ENCODE measurements around the gene SNX32. TPM values are rescaled to one million over a fixed set of nuclear protein-coding genes. Genes with fewer than 3 reads are reported as not detected.
A peak's percentile ranks its signal among the peaks of the same experiment; 100 is the strongest.

SNX32 gene
- total RNA-seq, 2 experiments from 2014 or later = 2.9 to 3.0 TPM

DNA sequence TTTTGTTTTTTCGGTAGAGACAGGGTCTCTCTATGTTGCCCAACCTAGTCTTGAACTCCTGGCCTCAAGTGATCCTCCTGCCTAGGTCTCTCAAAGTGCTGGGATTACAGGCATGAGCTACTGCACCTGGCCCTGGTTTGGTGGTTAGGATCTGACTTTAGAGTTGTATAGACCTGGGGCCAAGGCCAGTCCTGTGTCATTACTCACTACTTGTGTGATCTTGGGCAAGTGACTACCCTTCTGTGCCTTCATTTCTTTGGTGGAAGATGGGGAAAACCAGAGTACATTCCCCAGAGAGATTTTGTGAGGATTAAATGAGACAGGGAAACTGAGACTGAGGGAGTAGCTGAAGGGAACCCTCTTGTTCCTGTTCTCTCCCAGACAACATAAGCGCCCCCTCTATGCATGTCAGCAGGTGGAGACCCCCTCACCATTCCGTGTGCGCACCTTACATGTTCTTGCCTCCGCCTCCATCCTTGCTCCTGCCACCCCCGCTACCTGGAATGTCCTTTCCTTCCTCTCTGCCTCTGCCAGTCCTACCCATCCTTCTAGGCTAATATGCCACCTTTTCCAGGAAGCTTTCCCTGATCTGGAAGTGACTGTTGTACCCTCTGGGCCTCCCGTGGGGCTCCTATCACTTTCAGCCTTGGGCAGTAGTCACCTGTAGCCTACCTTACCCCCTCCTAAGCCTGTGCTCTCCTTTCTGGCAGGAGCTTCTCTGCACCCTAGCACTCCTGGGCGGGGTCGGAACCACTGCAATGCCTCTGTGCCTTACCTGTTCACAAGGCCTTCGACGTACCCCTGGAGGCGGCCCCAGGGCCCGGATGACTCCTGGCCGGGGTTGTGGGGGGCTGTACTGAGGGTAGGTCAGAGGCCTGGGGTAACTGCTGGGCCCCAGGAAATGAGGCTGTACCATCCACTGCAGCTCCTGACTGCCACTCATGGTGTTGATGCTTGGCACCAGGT, 62.6 kb downstream of the SNX32 start:
- Mint-ChIP-seq H3K27me3 (no peaks in the 10 kb centered on the region), H3K4me3 (peak overlapping the region; percentile 25), H3K4me1 (peaks cover 57% of the 10 kb centered on the region), H3K9me3 (ENCODE audit: low read depth) (no peaks in the 10 kb centered on the region), H3K27ac (peak overlapping the region; percentile 58), H3K36me3 (ENCODE audit: low read depth) (peaks cover 45% of the 10 kb centered on the region)
- ChIA-PET POLR2A (interaction anchor here (0.7 to 0.9 kb wide), 2 partner anchors 9 to 900 kb away, joined by 3 to 4 read pairs; no protein-coding TSS in a partner anchor), CTCF (interaction anchor here (0.5 to 7.8 kb wide), 5 partner anchors 9 to 1376 kb away, joined by 3 to 113 read pairs (median 3); partner anchors contain the start of genes CCDC85B and FIBP)
- intact Hi-C loops (cut with DNase I, micrococcal nuclease) = loop anchor here in 1 of 2 experiments (10.0 kb wide), 1 partner anchor 472 kb away; the partner anchor contains the start of gene NEAT1
- no peak for DNase-seq
- no peak for ATAC-seq

DNA sequence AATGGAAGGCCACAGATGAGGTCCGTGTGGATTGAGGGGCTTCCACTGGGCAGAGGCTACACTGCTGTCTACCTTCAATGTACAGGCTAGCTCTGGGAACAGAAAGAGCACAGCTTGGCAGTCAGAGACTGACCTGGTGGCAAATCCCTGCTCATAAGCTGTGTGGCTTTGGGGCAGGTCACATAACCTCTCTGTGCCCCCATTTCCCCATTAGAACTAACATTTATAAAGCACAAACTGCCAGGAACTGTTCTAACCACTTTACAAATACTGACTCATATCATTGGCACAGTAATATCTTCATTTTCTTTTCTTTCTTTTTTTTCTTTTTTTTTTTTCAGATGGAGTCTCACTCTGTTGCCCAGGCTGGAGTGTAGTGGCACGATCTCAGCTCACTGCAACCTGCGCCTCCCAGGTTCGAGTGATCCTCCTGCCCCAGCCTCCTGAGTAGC, 63.3 kb downstream of the SNX32 start:
- intact Hi-C loops (cut with DNase I, micrococcal nuclease) = loop anchor here in 1 of 2 experiments (10.0 kb wide), 1 partner anchor 472 kb away; the partner anchor contains the start of gene NEAT1
- H3K36me3 Mint-ChIP-seq (ENCODE audit: low read depth) = peaks cover 43% of the 10 kb centered on the region
- H3K27ac Mint-ChIP-seq = no peak overlapping the region
- ATAC-seq (no peak), DNase-seq (no peak)
- peaks cover 60% of the 10 kb centered on the region for H3K4me1 Mint-ChIP-seq
- H3K4me3 Mint-ChIP-seq = peak overlapping the region; percentile 49
- H3K9me3 Mint-ChIP-seq (ENCODE audit: low read depth) = no peaks in the 10 kb centered on the region
- POLR2A ChIA-PET = interaction anchor here (0.9 kb wide), 1 partner anchor 9 kb away, joined by 3 read pairs; no protein-coding TSS in a partner anchor
- H3K27me3 Mint-ChIP-seq = peaks cover 2% of the 10 kb centered on the region
- CTCF ChIA-PET = interaction anchor here (0.6 to 7.8 kb wide), 6 partner anchors 10 to 185 kb away, joined by 3 to 113 read pairs (median 3); partner anchors contain the start of genes CCDC85B and FIBP

DNA sequence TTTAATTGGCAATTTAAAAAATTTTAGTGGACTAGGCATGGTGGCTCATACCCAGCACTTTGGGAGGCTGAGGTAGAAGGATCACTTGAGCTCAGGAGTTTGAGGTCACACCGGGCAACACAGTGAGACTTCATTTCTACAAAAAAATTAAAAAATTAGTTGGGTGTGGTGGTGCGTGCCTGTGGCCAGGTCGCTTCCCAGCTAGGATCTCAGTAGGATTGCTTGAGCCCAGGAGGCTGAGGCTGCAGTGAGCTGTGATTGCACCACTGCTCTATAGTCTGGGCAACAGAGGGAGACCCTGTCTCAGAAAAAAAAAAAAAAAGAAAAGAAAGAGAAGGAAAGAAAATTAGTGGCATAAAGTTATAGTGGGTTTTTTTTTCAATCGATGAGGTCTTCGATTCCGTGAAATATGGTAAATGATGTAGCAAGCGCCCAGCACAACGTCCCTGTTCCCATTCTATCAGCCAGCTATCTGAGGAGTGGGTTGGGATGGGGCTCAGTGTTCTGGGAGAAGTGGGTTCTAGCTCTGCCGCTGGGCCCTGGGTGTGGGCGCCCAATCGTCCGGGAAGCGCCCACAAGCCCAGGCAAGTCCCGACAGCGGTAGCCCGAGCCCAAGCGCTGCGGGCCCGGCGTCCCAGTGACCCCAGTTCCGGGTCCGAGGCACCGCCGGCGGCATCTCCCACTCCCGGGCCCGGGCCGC, 65.0 kb downstream of the SNX32 start:
- POLR2A ChIA-PET = interaction anchor here (5.1 kb wide), 1 partner anchor 9 kb away, joined by 59 read pairs; the partner anchor contains the start of genes CCDC85B and FIBP
- Mint-ChIP-seq H3K27me3 (peaks cover 4% of the 10 kb centered on the region), H3K4me1 (peaks cover 47% of the 10 kb centered on the region), H3K9me3 (ENCODE audit: low read depth) (no peaks in the 10 kb centered on the region), H3K4me3 (peak overlapping the region; percentile 75), H3K36me3 (ENCODE audit: low read depth) (peaks cover 34% of the 10 kb centered on the region), H3K27ac (peak overlapping the region; percentile 80)
- ATAC-seq (no peak), DNase-seq (no peak)
- intact Hi-C loops (cut with DNase I, micrococcal nuclease) = loop anchor here in 1 of 2 experiments (10.0 kb wide), 1 partner anchor 474 kb away; the partner anchor contains the start of gene NEAT1
- CTCF ChIA-PET = interaction anchor here (0.6 to 7.8 kb wide), 5 partner anchors 12 to 369 kb away, joined by 3 to 113 read pairs (median 3); partner anchors contain the start of genes CCDC85B and FIBP

DNA sequence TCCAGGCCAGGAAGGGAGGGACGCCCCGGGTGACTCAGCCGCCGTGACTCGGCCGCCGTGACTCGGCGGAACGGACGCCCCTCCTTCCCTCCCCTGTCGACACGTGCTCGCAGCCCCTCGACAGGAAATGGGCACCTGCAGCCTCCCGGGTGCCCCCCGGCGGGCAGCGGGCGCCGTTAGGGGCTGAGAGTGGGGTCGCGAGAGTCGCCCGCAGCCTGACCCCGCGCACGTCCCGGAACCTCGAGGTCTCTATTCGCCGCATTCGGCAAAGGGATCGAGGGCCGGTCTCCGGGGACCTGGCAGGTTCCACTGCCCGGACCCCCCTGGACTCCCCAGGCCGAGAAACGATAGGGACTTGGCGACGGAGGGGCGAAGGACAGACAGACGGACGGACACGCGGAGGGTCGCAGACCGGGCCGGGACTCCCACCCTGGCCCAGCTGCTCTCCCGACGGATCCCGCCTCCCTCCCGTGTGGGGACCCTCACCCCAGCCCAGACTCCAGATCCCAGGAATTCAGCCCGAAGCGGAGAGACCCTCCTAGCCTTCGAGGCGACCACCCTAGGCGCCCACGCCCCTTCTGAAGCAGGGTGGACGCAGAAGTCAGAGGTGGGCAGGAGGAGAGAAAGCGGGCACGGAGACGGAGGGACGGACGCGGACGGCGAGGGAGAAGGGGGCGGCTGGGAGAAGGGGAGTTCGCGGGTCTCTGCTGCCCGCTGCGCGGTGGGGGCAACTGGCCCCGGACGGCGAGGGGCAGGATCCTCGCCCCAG, 65.8 kb downstream of the SNX32 start:
- peak overlapping the region; percentile 78 for H3K27ac Mint-ChIP-seq
- peak; percentile 89 for DNase-seq
- intact Hi-C loops (cut with DNase I, micrococcal nuclease) = loop anchor here (1.0 to 10.0 kb wide), 9 partner anchors 9 to 475 kb away; partner anchors contain the start of genes C11orf68 (in 2 of the 2), CCDC85B (in 2 of the 2), DRAP1 (in 2 of the 2) and BANF1 (in 1 of the 2)
- H3K9me3 Mint-ChIP-seq (ENCODE audit: low read depth) = no peaks in the 10 kb centered on the region
- H3K36me3 Mint-ChIP-seq (ENCODE audit: low read depth) = peaks cover 28% of the 10 kb centered on the region
- POLR2A ChIA-PET = interaction anchor here (1.0 to 5.1 kb wide), 2 partner anchors 9 to 18 kb away, joined by 3 to 59 read pairs; partner anchors contain the start of genes CCDC85B and FIBP
- CTCF ChIA-PET = interaction anchor here (1.0 to 7.8 kb wide), 4 partner anchors 12 to 48 kb away, joined by 3 to 113 read pairs (median 4); partner anchors contain the start of genes CCDC85B and FIBP
- peak overlapping the region; percentile 75 for H3K4me3 Mint-ChIP-seq
- H3K4me1 Mint-ChIP-seq = peaks cover 39% of the 10 kb centered on the region
- ATAC-seq = peak; percentile 36
- peaks cover 4% of the 10 kb centered on the region for H3K27me3 Mint-ChIP-seq

DNA sequence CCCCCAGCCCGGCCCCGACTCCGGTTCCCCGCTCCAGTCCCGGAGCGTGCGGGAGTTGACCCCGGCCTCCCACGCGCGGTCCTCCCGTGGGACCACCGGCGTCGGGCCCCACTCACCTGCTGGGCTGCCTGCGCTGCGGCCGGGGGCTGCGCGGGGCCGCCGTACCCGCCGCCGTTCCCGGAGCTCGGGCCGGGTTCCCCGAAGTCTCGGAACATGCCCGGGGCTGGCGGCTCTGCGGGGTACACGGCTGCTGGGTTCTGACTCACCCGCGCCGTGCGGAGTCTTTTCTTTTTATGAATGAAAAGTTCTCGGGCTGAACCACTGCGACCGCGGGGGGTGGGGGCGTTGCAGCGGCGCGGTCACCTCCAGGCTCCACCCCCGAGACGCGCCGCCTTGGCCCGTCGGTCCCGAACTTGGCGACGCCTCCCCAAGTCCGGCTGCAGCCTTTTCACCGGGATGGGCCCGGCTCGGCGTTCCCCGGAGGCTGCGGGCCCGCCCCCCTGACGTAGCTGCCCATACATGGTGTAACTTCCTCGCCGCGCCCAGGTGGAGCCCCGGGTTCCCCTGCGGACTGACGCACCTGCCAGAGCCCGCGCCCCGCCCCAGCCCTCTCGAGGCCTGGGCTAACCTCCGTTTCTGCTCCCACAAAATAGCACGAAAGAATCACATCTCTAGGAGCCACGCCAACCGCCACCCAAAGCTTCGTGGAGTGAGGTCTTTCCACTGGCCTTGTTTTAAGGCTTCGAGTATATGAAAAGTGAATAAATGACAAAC, 66.5 kb downstream of the SNX32 start, which contains the start of gene FOSL1:
Gene FOSL1, minus strand, starts transcription at position 264 of the 774 bp plus-strand sequence. Its CDS starts 49 bp downstream, at position 215.
- ChIA-PET CTCF (interaction anchor here (1.1 to 7.8 kb wide), 6 partner anchors 8 to 41 kb away, joined by 3 to 113 read pairs (median 6); partner anchors contain the start of genes CCDC85B, FIBP and MUS81), POLR2A (interaction anchor here (0.6 to 5.1 kb wide), 5 partner anchors 10 to 892 kb away, joined by 3 to 59 read pairs (median 3); partner anchors contain the start of genes CCDC85B and FIBP)
- DNase-seq (peak; percentile 98), ATAC-seq (peak; percentile 85)
- Mint-ChIP-seq H3K27me3 (peaks cover 4% of the 10 kb centered on the region), H3K27ac (peak within 1 kb of the TSS; percentile 78), H3K9me3 (ENCODE audit: low read depth) (no peaks in the 10 kb centered on the region), H3K4me3 (peak within 1 kb of the TSS; percentile 75), H3K36me3 (ENCODE audit: low read depth) (peaks cover 25% of the 10 kb centered on the region), H3K4me1 (peaks cover 35% of the 10 kb centered on the region)
- intact Hi-C loops (cut with DNase I, micrococcal nuclease) = loop anchor here (1.0 kb wide), 8 partner anchors 10 to 412 kb away; partner anchors contain the start of genes C11orf68 (in 2 of the 2), CCDC85B (in 2 of the 2), DRAP1 (in 2 of the 2) and BANF1 (in 1 of the 2)

DNA sequence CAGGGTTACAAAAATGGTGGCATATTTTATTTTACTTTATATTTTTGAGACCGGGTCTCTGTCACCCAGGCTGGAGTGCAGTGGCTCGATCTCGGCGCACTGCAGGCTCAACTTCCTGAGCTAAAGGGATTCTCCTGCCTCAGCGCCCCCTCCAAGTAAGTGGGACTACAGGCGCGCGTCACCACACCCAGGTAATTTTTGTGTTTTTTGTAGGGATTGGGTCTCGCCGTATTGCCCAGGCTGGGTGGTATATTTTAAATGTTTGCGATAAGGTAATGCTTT, 67.1 kb downstream of the SNX32 start:
- intact Hi-C loops (cut with DNase I, micrococcal nuclease) = loop anchor here (1.0 kb wide), 8 partner anchors 11 to 411 kb away; partner anchors contain the start of genes C11orf68 (in 2 of the 2), CCDC85B (in 2 of the 2), DRAP1 (in 2 of the 2) and BANF1 (in 1 of the 2)
- Mint-ChIP-seq H3K4me1 (peaks cover 30% of the 10 kb centered on the region), H3K27me3 (peaks cover 4% of the 10 kb centered on the region), H3K36me3 (ENCODE audit: low read depth) (peaks cover 20% of the 10 kb centered on the region), H3K27ac (no peak overlapping the region), H3K9me3 (ENCODE audit: low read depth) (no peaks in the 10 kb centered on the region), H3K4me3 (peak overlapping the region; percentile 75)
- POLR2A ChIA-PET = interaction anchor here (0.6 to 5.1 kb wide), 3 partner anchors 11 to 892 kb away, joined by 3 to 59 read pairs (median 5); partner anchors contain the start of genes CCDC85B and FIBP
- CTCF ChIA-PET = interaction anchor here (0.9 to 7.8 kb wide), 8 partner anchors 8 to 121 kb away, joined by 3 to 113 read pairs (median 4); partner anchors contain the start of genes CCDC85B, FIBP and MUS81
- DNase-seq (no peak), ATAC-seq (no peak)

DNA sequence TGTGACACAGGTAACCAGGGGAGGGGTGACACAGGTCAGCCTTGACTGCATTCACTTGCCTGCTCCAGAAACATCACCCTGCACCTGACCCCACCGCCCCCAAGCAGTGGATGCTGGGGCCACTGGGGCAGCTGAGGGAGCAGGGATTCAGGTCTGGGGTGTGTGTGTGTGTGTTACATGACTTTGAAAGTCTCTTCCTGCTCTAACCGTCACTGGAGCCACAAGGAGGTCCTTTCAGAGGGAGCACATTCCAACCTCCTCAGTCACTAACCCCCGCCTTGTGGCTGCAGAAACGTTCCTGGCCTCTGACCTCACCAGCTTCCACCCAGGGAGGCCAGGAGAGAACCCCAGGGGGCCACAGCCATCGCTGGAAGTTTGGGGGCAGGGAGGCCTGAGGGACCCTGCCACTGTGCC, 69.3 kb downstream of the SNX32 start:
- POLR2A ChIA-PET = interaction anchor here (5.1 kb wide), 1 partner anchor 13 kb away, joined by 59 read pairs; the partner anchor contains the start of genes CCDC85B and FIBP
- Mint-ChIP-seq H3K4me3 (no peak overlapping the region), H3K9me3 (ENCODE audit: low read depth) (no peaks in the 10 kb centered on the region), H3K27ac (no peak overlapping the region), H3K4me1 (peaks cover 11% of the 10 kb centered on the region), H3K27me3 (peaks cover 4% of the 10 kb centered on the region), H3K36me3 (ENCODE audit: low read depth) (peaks cover 5% of the 10 kb centered on the region)
- CTCF ChIA-PET = interaction anchor here (3.0 to 7.8 kb wide), 2 partner anchors 16 to 44 kb away, joined by 13 to 113 read pairs; partner anchors contain the start of genes CCDC85B, FIBP and MUS81
- DNase-seq (no peak), ATAC-seq (no peak)
- intact Hi-C loops (cut with DNase I, micrococcal nuclease) = no loop called here

All from activated CD4-positive, alpha-beta T cell treated with anti-CD3 and anti-CD28 coated beads for 36 hours (primary cell).